Stomach (tissue), 9 donors: ENCODE measurements around the gene LIN7A. TPM values are rescaled to one million over a fixed set of nuclear protein-coding genes. Genes with fewer than 3 reads are reported as not detected.

Experiments used
- DNase-seq, 2 donors: peaks; one replicate each; pipeline versions ENCODE4 v3.0.0 to v3.0.0-alpha.2; 2013 to 2019
- H3K27ac ChIP-seq, 5 donors: fragments of 200-600 bp in 4 of 5; sonication (generic) in 4 of 5; one replicate each; pipeline ENCODE4 v1.5.1; 2013 to 2019; ENCODE audit warnings: mild to moderate bottlenecking in 1 of 5, moderate library complexity in 1 of 5
- H3K27me3 ChIP-seq, 3 donors: fragments of 200-600 bp; sonication (generic); one replicate each; pipeline ENCODE4 v1.5.1; 2017 to 2019; ENCODE audit warnings: mixed run types in 1 of 3
- H3K36me3 ChIP-seq, 4 donors: fragments of 200-600 bp; sonication (generic); 1 replicate in 3 of 4; 2 replicates in 1 of 4; pipeline ENCODE4 v1.5.1; 2016 to 2019
- H3K4me1 ChIP-seq, 4 donors: fragments of 200-600 bp; sonication (generic); one replicate each; pipeline ENCODE4 v1.5.1; 2016 to 2019
- H3K4me3 ChIP-seq, 4 donors: fragments of 200-600 bp; sonication (generic) in 3 of 4; one replicate each; pipeline ENCODE4 v1.5.1; 2016 to 2019; ENCODE audit warnings: mild to moderate bottlenecking in 1 of 4
- H3K9me3 ChIP-seq, 4 donors: fragments of 200-600 bp; sonication (generic); one replicate each; pipeline ENCODE4 v1.5.1; 2016 to 2019
- EP300 ChIP-seq: sonication (generic); formaldehyde crosslinking; IDR thresholded peaks from one replicate; pipeline ENCODE4 v1.6.1; 2017; ENCODE audit warnings: antibody characterized with exemption
- POLR2A ChIP-seq, 4 donors: fragments of 450-650 bp; IDR thresholded peaks; one replicate each; pipeline ENCODE4 v1.6.1; 2016; ENCODE audit warnings: antibody characterized with exemption in 4 of 4, control low read depth in 2 of 4, mild to moderate bottlenecking in 1 of 4, moderate library complexity in 1 of 4
- POLR2AphosphoS5 ChIP-seq, 3 donors: sonication (generic); formaldehyde crosslinking; IDR thresholded peaks; one replicate each; pipeline ENCODE4 v1.6.1; 2016; ENCODE audit warnings: antibody characterized with exemption in 3 of 3
- WGBS, 5 donors: extraction: QIAGEN DNeasy Blood & Tissue Kit in 3 of 5; methylation state at CpG; one replicate each; pipeline versions ENCODE4 v1.1.5 to v1.1.7; 2013 to 2018; 5-methylcytosine and 5-hydroxymethylcytosine counted together
- intact Hi-C: fragments of 100-400 bp; cut with DNase I; formaldehyde crosslinking; loops from one replicate; pipeline ENCODE4 v1.15.1; 2023; ENCODE audit warnings: low total_unique reads
- polyA plus RNA-seq, 3 donors: library from polyadenylated mRNA; stranded (reverse); fragments of 200-250 nt; gene quantifications; one replicate each; pipeline ENCODE4 v1.2.3, GENCODE V29; 2013
- total RNA-seq, 5 donors: library from RNA; depleted of rRNA; stranded (reverse); fragments of >200 nt; gene quantifications; one replicate each; pipeline versions ENCODE4 v1.1.0 to v1.2.3, GENCODE V29; 2014 to 2016
- TF ChIP-seq, protein P1 (sequence below), 7 experiments: fragments of 450-650 bp in 4 of 7; fragments of 200-600 bp in 3 of 7; sonication (generic) in 3 of 7; IDR thresholded peaks; one replicate each; pipeline ENCODE4 v1.5.1; 2016 to 2019; ENCODE audit warnings: antibody characterized with exemption in 7 of 7, control low read depth in 2 of 7, mild to moderate bottlenecking in 1 of 7
- donor health status: healthy with polysubstance abuse.
- donor health status: Bipolar disorder and iron deficiency.
- donor health status: healthy.

LIN7A gene
- total and polyA plus RNA-seq, 8 donors, result 0.45 to 163 (median 2.7) TPM

- TF ChIP-seq, protein P1, sequence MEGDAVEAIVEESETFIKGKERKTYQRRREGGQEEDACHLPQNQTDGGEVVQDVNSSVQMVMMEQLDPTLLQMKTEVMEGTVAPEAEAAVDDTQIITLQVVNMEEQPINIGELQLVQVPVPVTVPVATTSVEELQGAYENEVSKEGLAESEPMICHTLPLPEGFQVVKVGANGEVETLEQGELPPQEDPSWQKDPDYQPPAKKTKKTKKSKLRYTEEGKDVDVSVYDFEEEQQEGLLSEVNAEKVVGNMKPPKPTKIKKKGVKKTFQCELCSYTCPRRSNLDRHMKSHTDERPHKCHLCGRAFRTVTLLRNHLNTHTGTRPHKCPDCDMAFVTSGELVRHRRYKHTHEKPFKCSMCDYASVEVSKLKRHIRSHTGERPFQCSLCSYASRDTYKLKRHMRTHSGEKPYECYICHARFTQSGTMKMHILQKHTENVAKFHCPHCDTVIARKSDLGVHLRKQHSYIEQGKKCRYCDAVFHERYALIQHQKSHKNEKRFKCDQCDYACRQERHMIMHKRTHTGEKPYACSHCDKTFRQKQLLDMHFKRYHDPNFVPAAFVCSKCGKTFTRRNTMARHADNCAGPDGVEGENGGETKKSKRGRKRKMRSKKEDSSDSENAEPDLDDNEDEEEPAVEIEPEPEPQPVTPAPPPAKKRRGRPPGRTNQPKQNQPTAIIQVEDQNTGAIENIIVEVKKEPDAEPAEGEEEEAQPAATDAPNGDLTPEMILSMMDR (IDR thresholded peaks at IDR 0.05), result no peak
- no peak for TF ChIP-seq POLR2AphosphoS5 (IDR thresholded peaks at IDR 0.05)
- TF ChIP-seq POLR2A (IDR thresholded peaks at IDR 0.05), result no peak
- TF ChIP-seq EP300, result no peak
- no peak for DNase-seq
- intact Hi-C loops, result no loop called here
- Histone ChIP-seq H3K36me3 (no peaks in the 10 kb centered on the region), H3K9me3 (no peaks in the 10 kb centered on the region), H3K27ac (no peak overlapping the region), H3K4me3 (no peak overlapping the region), H3K4me1 (peaks cover 0 to under 1% (median 0%) of the 10 kb centered on the region in 4 donors), H3K27me3 (peaks cover 0 to 5% (median 0%) of the 10 kb centered on the region in 3 donors)
Observed at GRCh38 chr12:80943338-80943737, 5.6 kb upstream of the LIN7A start.

DNA sequence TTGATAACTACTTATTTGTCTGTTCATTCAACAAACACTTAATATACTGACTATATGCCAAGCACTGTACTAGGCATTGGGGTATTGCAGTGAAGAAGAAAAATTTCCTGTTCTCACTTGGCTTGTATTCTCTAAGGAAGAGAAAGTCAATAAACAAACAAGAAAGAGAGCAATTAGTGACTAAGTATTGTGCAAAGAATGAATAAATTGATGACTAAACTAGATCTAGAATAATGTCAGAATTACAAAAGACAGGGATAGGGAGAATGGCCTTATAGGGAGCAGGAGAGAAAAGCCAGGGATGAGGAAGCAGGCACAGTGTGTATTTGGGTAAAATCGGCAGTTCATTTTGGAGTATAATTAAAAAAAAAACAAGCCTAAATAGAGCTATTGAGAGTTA lies 4.2 kb upstream of the LIN7A start:
- Histone ChIP-seq H3K36me3 (no peaks in the 10 kb centered on the region), H3K4me1 (peaks cover 0 to 15% (median 12%) of the 10 kb centered on the region in 4 donors), H3K4me3 (no peak overlapping the region), H3K27ac (no peak overlapping the region), H3K9me3 (no peaks in the 10 kb centered on the region), H3K27me3 (peaks cover 0 to 18% (median 12%) of the 10 kb centered on the region in 3 donors)
- TF ChIP-seq POLR2A (IDR thresholded peaks at IDR 0.05) (no peak), POLR2AphosphoS5 (IDR thresholded peaks at IDR 0.05) (no peak), EP300 (no peak)
- TF ChIP-seq, protein P1 (IDR thresholded peaks at IDR 0.05), result no peak
- intact Hi-C loops, result no loop called here
- DNase-seq, result no peak
- 67 to 89% (median 86%) methylated on average over 1 of the region's 1 CpG for WGBS, 5 donors

- 61 to 72% (median 69%) methylated on average over 7 of the region's 7 CpGs for WGBS, 5 donors
- Histone ChIP-seq H3K27me3 (peaks cover 0 to 40% (median 22%) of the 10 kb centered on the region in 3 donors), H3K4me3 (no peak overlapping the region), H3K9me3 (no peaks in the 10 kb centered on the region), H3K4me1 (peaks cover 0 to 26% (median 18%) of the 10 kb centered on the region in 4 donors), H3K36me3 (no peaks in the 10 kb centered on the region), H3K27ac (peak overlapping the region in 1 of 5 donors; percentile 27)
- intact Hi-C loops, result no loop called here
- TF ChIP-seq EP300 (no peak), POLR2A (IDR thresholded peaks at IDR 0.05) (no peak)
- TF ChIP-seq, protein P1 (IDR thresholded peaks at IDR 0.05), result no peak
- no peak for DNase-seq
Observed at GRCh38 chr12:80939231-80939950, 1.7 kb upstream of the LIN7A start.

- H3K4me1 ChIP-seq, result peaks cover 0 to 26% (median 18%) of the 10 kb centered on the region in 4 donors
- 63 to 70% (median 66%) methylated on average over 7 of the region's 7 CpGs for WGBS, 5 donors
- H3K27me3 ChIP-seq, result peaks cover 0 to 44% (median 22%) of the 10 kb centered on the region in 3 donors
- H3K9me3 ChIP-seq, result no peaks in the 10 kb centered on the region
- H3K36me3 ChIP-seq, result no peaks in the 10 kb centered on the region
- peak overlapping the region in 1 of 4 donors; percentile 72 for H3K4me3 ChIP-seq
- DNase-seq, result no peak
- intact Hi-C loops, result no loop called here
- TF ChIP-seq POLR2A (IDR thresholded peaks at IDR 0.05) (no peak), EP300 (no peak), POLR2AphosphoS5 (IDR thresholded peaks at IDR 0.05) (no peak)
- TF ChIP-seq, protein P1 (IDR thresholded peaks at IDR 0.05), result no peak
- H3K27ac ChIP-seq, result peak overlapping the region in 1 of 5 donors; percentile 27
Observed at GRCh38 chr12:80938397-80938796, 663 bp upstream of the LIN7A start.
